ENCODE data around the gene PIK3R1. TPM values are rescaled to one million over a fixed set of nuclear protein-coding genes. Genes with fewer than 3 reads are reported as not detected.

PIK3R1 gene
- total RNA-seq, 1 experiment from 2014 or later, result 15.7 TPM

- DNase-seq (ENCODE audit: low spot score), result no peak
Observed at GRCh38 chr5:68296895-68297294, 81.3 kb downstream of the PIK3R1 start.

DNA sequence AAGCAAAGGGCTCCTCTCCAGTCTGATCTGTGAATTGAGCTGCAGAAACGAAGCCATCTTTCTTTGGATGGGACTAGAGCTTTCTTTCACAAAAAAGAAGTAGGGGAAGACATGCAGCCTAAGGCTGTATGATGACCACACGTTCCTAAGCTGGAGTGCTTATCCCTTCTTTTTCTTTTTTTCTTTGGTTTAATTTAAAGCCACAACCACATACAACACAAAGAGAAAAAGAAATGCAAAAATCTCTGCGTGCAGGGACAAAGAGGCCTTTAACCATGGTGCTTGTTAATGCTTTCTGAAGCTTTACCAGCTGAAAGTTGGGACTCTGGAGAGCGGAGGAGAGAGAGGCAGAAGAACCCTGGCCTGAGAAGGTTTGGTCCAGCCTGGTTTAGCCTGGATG, 82.1 kb downstream of the PIK3R1 start:
- DNase-seq (ENCODE audit: low spot score), result no peak

- no peak for DNase-seq (ENCODE audit: low spot score)
Observed at GRCh38 chr5:68298479-68298878, 82.9 kb downstream of the PIK3R1 start.

- no peak for DNase-seq (ENCODE audit: low spot score)
Observed at GRCh38 chr5:68299105-68299504, 83.5 kb downstream of the PIK3R1 start.

- DNase-seq (ENCODE audit: low spot score), result no peak
Observed at GRCh38 chr5:68299575-68299974, 84.0 kb downstream of the PIK3R1 start.

DNA sequence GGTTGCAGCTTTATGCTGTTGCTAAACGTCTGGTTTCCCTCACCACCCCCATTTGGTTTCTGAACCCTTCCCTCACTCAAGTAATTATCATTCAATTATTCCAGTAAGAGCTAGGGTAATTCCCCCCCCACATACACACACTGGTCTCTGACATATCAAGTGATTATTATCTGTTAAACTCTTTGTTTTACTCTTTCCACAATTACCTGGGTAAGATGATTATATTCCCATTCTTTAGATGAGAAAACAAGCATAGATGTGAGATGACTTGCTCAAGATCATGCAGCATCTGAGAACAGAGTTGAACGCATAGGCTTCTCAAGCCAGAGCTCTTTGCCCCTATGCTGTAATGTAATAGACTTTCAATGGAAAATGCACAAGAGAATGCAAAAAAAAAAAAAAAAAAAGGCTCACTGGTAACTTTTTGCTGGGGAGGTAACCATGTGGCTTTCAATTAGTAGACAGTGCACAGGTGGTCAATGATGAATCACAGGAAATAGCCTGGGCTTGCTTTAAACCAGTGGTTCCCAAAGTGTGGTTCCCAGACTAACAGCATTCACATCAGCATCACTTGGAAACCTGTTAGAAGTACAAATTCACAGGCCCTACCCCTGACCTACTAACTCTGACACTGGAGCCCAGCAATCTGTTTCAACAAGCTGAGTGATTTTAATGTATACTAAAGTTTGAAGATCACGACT, 87.6 kb downstream of the PIK3R1 start:
- DNase-seq (ENCODE audit: low spot score), result peak; percentile 14

DNA sequence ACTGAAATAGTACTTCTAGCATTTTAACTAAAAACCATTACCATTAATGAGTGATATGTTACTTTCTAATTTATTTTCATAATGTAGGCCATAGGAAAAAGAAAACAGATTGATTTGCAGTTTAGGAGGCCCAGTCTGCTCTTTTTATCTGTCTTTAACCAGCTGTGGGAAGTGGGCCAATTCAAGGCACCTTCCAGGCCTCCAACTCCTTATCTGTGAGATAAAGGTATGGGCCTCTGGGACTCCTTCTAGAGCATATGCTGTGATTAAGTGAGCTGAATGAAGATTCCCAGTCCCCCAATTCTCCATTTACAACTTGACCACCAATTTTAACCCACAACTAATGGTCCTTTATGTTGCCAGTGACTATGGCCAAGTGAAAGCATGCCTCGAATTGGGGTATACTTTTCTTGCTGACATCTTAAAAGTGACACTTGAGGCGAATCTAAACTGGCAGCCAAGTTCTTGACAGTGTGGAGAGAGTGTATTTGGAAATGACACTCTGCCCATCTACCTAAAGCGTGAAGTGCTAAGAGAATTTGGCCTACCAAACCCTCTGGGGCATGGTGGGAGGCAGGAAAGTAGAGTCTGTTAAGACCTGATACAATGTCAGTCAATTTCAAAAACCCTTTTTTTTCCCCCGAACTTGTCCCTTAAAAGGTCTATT, 88.3 kb downstream of the PIK3R1 start:
- DNase-seq (ENCODE audit: low spot score), result no peak

GRCh38 chr5:68304421-68305052, 89.0 kb downstream of the PIK3R1 start:
- no peak for DNase-seq (ENCODE audit: low spot score)

DNA sequence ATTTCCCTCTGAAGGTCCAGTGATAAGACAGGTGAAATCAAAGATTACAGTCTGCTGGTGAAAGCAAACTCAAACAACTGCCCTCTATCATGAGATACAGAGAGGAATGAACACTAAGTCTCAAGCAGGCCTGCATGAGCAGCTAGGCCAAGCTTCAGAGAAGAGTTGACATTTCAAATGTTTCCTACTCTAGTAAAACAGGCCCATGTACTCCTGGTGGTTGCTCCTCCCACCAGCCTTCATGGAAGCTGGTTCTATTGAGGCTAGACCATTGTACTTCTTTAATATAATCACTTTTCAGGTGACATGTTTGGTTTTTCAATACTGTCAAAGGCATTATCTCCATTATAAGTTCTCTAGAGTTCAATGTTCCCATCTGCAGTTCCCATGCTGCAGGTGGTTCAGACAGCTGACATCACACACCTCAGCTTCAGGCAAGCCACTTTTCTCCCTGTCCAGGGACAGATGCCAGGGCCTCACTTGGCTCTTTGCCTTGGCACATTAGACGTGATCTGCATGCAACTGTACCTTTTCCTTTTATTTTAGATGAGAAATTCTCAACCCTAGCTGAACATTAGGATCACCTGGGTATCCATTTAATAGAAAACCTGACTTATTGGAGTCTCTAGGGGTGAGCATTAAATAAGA, 89.8 kb downstream of the PIK3R1 start:
- no peak for DNase-seq (ENCODE audit: low spot score)

DNA sequence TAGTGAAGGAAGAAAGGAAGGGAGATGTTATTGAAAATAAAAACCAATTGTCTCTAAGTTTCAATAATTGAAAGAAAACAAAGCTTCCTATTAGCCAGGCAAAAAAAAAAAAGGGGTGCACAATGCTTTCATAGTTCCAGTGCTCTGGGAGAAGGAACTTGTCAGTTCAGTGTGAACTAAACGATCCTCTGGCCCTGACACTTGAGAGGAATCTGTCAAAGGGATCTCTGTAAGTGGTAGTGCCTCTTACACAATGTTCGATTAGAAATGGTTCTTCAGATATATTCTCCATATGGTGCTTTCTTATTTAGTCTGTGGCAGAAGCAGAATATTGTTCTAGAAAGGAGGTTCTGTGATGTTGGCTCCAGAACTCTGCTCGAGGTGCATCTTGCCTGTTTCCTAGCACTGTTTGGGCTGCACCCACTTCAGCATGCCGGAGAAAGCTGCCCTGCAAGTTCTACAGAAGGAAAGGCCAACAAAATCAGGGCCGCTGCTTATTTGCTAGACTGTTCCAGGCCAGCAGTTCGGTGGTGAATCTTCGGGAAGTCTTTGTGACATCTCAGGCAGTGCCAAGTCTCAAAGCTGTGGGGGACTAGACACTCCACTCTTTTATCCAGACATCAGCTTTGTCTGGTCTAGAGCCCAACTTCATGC, 90.9 kb downstream of the PIK3R1 start:
- DNase-seq (ENCODE audit: low spot score), result no peak

DNA sequence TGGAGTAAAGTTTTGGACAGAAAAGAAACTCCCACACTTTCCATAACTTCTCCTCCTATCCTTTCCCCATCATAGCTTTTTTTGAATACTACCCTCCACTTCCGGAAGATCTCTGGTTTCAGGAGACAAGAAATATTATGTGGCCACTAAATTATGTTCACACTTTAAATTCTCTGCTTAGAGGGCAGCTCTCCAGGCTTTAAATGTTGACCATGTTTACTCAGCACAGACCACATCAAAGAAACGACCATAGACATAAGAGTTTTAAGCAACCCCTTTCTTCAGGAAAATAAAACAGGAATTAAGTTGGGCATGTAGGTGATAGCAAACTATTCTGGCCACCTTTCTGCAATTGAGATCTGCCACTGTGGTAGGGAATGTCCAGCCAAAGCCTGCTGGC, 97.8 kb downstream of the PIK3R1 start:
- no peak for DNase-seq (ENCODE audit: low spot score)

DNA sequence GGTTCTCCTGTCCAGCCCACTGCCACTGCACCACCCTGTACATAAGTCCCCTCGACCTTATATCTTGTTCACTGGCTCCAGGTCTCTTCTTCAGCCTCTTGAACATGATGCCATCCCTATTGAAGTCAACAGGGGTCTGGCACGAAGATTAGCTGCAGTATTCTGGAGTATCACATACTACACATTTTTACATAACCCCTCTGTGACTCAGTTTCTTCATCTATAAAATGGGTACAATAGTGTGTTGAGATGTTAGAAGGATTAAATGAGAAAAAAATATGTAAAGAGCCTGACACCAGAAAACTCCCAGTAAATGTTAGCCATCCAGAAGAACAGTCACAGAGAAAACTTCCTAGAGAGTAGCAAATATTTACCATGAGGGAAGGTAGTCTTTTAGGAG, 98.9 kb downstream of the PIK3R1 start:
- no peak for DNase-seq (ENCODE audit: low spot score)

DNA sequence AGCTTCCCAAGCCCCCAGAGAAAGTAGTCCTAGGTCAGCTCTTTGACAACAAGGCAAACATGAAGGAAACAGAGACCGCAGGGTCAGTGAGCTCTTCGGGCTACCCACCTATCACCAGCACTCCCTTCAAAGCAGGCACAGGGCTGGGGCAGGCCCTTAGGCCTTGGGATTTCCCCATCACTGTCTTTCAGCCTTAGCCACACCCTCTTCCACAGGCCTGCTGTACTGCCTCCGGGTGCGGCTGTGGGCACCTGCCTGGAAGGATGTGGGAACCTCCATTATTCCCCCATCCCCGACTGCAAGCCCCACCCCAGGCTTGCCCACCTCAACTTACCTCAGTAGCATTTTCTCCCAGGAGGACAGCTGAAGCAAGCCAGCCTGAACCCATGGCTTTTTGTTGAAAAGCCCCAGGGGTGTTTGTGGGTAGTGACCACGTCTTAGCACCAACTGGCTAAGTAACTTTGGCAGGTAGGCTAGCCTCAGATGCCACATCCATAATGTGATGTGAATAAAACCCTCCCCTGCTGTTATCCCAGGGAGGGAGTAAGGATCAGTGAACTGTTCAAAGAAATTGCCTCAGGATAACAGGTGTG, 100.2 kb downstream of the PIK3R1 start:
- no peak for DNase-seq (ENCODE audit: low spot score)

DNA sequence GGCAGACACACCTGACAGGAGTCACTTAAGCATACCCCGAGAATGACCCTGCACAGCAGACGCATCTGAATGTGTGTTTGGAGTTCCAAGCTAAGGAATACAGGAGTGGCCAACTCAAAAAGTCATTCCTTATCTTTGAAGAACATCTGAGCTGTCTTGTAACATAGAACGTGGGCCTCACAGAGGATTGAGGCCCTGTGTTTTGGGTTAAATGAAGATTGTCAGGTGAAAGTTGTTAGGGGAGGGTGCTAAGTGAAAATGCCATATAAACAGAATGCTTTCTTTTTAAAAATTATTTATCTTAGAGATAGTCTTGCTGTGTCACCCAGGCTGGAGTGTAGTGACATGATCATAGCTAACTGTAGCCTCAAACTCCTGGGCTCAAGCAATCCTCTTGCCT, 100.9 kb downstream of the PIK3R1 start:
- DNase-seq (ENCODE audit: low spot score), result no peak

DNA sequence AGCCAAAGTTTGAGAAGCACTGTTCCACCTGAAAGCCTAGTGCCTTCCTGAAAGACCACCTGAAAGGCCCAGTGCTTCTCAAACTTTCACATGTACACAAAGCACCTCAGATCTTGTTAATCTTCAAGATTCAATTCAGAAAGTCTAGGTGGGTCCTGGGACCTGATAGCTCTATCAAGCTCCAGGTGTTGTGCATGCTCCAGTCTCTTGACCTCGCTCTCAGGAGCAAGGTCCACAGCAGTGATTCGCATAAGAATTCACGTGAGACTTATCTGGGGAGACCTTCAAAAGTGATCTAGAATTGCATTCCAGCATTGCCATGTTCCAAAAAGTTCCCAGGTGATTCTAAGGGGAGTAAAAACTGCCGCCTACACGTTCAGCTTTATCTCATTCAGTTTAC, 102.1 kb downstream of the PIK3R1 start:
- DNase-seq (ENCODE audit: low spot score), result no peak

- no peak for DNase-seq (ENCODE audit: low spot score)
Observed at GRCh38 chr5:68318955-68319705, 103.6 kb downstream of the PIK3R1 start.

DNA sequence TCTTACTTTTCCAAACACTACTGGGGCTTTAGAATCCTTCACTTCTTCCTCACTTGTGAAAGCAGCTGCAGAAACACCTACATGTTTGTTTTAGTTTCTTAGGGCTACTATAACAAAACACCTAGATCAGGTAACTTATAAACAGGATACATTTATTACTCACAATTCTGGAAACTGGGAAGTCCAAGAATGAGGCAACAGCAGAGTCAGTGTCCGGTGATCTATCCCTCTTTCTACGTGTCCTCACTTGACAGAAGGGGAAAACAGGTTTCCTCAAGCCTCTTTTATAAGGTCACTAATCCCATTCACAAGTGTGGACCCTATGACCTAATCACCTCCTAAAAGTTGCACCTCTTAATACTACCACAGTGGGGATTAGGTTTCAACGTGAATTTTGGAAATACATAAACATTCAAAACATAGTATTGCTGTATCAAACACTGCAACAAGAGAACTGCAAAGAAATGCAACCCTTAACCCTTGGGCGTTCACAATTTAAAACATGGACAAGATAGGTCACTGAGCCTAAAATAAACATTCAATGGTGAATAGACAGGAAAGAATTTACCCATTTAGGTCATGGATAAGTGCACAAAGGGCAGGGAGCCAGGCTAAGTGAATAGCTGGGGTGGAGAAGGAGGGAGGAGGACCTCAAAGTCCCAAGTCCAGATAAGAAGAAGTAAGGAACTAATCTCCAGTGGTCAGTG, 104.3 kb downstream of the PIK3R1 start:
- DNase-seq (ENCODE audit: low spot score), result no peak

GRCh38 chr5:68320413-68320986, 104.9 kb downstream of the PIK3R1 start:
- no peak for DNase-seq (ENCODE audit: low spot score)

DNA sequence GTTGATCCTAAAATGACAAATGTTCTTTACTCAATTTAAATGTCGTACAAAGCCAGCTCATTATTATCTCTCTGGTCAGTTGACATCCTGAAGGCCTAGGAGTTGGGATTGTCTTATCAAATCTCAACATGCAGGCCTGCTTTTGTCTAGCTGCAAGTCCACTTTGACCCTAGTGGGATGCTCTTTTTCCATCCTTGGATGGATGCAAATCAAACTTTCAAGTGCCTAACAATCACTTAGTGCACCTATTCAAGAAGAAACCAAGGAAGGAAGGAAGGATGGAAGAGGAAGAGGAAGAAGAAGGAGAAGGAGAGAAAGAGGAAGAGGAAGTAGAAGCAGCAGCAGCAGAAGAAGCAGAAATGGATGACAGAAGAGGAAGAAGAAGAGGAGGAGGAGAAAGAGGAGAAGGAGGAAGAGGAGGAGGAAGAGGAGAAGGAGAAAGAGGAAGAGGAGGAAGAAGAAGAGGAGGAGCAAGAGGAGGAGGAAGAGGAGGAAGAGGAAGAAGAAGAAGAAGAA, 109.6 kb downstream of the PIK3R1 start:
- DNase-seq (ENCODE audit: low spot score), result no peak

All from H4 (cell line).